ENCODE measurements around the gene CTIF. TPM values are rescaled to one million over a fixed set of nuclear protein-coding genes. Genes with fewer than 3 reads are reported as not detected.

CTIF gene
- total and polyA plus RNA-seq, 2 experiments from 2014 or later: 8.6 to 14.4 TPM

DNA sequence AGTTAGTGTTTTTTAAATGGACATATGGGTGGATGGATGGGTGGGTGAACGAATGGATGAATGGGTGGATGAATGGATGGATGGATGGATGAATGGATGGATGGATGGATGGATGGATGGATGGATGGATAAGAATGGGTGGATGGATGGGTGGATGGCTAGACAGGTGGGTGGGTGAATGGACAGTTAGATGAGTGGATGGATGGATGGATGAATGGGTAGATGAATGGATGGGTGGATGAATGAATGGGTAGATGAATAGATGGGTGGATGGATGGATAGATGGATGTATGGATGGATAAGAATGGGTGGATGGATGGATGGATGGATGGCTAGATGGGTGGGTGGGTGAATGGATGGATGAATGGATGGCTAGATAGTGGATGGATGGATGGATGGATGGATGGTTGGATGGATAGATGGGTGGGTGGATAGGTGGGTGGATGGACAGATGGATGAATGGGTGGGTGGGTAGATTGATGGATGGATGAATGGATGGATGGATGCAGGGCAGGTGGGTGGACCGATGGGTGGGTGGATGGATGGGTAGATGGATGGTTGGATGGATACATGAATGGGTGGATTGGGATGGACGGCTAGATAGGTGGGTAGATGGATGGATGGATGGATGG lies 64.0 kb downstream of the CTIF start:
- Histone ChIP-seq H3K4me1 (ENCODE audit: insufficient read depth) (no peaks in the 10 kb centered on the region), H4K20me1 (replicated peaks; ENCODE audit: insufficient read depth) (peaks cover 7% of the 10 kb centered on the region; the same call in 1 of the 2 replicates), H3K27ac (ENCODE audit: low read depth) (no peak overlapping the region), H2AFZ (no peak overlapping the region), H3K4me3 (no peak overlapping the region), H3K79me2 (replicated peaks; ENCODE audit: insufficient read depth) (peaks cover 6% of the 10 kb centered on the region; the same call in 1 of the 2 replicates), H3K4me2 (no peak overlapping the region), H3K27me3 (ENCODE audit: insufficient read depth) (no peaks in the 10 kb centered on the region), H3F3A (replicated peaks; ENCODE audit: low read depth) (no peaks in the 10 kb centered on the region), H3K9me2 (ENCODE audit: insufficient read depth) (no peaks in the 10 kb centered on the region), H3K36me3 (ENCODE audit: insufficient read depth) (no peaks in the 10 kb centered on the region)
- H3K27ac Mint-ChIP-seq: no peak overlapping the region
- peaks cover 17% of the 10 kb centered on the region for H3K4me1 Mint-ChIP-seq
- ATAC-seq (no peak), DNase-seq (ENCODE audit: low spot score) (no peak)
- no peaks in the 10 kb centered on the region for H3K9me3 Mint-ChIP-seq
- H3K4me3 Mint-ChIP-seq: no peak overlapping the region
- TF ChIP-seq EZH2phosphoT487 (IDR thresholded peaks at IDR 0.05; ENCODE audit: unreplicated experiment) (no peak), POLR2AphosphoS5 (IDR thresholded peaks at IDR 0.05; ENCODE audit: low read depth) (no peak), STAT1 (IDR thresholded peaks at IDR 0.05; ENCODE audit: unreplicated experiment) (no peak), CREB1 (CRISPR knock-in tag; IDR thresholded peaks at IDR 0.05; ENCODE audit: low read depth) (no peak), ZNF331 (CRISPR knock-in tag; IDR thresholded peaks at IDR 0.05; ENCODE audit: low read depth) (no peak), JUNB (IDR thresholded peaks at IDR 0.05; ENCODE audit: unreplicated experiment) (no peak), NANOG (IDR thresholded peaks at IDR 0.05; ENCODE audit: borderline replicate concordance) (no peak), EZH2 (IDR thresholded peaks at IDR 0.05; ENCODE audit: low read depth, unreplicated experiment) (no peak), ZNF114 (CRISPR knock-in tag; IDR thresholded peaks at IDR 0.05) (no peak)
- TF ChIP-seq, protein P1, sequence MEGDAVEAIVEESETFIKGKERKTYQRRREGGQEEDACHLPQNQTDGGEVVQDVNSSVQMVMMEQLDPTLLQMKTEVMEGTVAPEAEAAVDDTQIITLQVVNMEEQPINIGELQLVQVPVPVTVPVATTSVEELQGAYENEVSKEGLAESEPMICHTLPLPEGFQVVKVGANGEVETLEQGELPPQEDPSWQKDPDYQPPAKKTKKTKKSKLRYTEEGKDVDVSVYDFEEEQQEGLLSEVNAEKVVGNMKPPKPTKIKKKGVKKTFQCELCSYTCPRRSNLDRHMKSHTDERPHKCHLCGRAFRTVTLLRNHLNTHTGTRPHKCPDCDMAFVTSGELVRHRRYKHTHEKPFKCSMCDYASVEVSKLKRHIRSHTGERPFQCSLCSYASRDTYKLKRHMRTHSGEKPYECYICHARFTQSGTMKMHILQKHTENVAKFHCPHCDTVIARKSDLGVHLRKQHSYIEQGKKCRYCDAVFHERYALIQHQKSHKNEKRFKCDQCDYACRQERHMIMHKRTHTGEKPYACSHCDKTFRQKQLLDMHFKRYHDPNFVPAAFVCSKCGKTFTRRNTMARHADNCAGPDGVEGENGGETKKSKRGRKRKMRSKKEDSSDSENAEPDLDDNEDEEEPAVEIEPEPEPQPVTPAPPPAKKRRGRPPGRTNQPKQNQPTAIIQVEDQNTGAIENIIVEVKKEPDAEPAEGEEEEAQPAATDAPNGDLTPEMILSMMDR (conservative IDR thresholded peaks at IDR 0.05; ENCODE audit: low read depth in 2 of 2): no peak
- TF ChIP-seq, protein P2, sequence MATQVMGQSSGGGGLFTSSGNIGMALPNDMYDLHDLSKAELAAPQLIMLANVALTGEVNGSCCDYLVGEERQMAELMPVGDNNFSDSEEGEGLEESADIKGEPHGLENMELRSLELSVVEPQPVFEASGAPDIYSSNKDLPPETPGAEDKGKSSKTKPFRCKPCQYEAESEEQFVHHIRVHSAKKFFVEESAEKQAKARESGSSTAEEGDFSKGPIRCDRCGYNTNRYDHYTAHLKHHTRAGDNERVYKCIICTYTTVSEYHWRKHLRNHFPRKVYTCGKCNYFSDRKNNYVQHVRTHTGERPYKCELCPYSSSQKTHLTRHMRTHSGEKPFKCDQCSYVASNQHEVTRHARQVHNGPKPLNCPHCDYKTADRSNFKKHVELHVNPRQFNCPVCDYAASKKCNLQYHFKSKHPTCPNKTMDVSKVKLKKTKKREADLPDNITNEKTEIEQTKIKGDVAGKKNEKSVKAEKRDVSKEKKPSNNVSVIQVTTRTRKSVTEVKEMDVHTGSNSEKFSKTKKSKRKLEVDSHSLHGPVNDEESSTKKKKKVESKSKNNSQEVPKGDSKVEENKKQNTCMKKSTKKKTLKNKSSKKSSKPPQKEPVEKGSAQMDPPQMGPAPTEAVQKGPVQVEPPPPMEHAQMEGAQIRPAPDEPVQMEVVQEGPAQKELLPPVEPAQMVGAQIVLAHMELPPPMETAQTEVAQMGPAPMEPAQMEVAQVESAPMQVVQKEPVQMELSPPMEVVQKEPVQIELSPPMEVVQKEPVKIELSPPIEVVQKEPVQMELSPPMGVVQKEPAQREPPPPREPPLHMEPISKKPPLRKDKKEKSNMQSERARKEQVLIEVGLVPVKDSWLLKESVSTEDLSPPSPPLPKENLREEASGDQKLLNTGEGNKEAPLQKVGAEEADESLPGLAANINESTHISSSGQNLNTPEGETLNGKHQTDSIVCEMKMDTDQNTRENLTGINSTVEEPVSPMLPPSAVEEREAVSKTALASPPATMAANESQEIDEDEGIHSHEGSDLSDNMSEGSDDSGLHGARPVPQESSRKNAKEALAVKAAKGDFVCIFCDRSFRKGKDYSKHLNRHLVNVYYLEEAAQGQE (IDR thresholded peaks at IDR 0.05; ENCODE audit: unreplicated experiment): no peak
- TF ChIP-seq, protein P3, sequence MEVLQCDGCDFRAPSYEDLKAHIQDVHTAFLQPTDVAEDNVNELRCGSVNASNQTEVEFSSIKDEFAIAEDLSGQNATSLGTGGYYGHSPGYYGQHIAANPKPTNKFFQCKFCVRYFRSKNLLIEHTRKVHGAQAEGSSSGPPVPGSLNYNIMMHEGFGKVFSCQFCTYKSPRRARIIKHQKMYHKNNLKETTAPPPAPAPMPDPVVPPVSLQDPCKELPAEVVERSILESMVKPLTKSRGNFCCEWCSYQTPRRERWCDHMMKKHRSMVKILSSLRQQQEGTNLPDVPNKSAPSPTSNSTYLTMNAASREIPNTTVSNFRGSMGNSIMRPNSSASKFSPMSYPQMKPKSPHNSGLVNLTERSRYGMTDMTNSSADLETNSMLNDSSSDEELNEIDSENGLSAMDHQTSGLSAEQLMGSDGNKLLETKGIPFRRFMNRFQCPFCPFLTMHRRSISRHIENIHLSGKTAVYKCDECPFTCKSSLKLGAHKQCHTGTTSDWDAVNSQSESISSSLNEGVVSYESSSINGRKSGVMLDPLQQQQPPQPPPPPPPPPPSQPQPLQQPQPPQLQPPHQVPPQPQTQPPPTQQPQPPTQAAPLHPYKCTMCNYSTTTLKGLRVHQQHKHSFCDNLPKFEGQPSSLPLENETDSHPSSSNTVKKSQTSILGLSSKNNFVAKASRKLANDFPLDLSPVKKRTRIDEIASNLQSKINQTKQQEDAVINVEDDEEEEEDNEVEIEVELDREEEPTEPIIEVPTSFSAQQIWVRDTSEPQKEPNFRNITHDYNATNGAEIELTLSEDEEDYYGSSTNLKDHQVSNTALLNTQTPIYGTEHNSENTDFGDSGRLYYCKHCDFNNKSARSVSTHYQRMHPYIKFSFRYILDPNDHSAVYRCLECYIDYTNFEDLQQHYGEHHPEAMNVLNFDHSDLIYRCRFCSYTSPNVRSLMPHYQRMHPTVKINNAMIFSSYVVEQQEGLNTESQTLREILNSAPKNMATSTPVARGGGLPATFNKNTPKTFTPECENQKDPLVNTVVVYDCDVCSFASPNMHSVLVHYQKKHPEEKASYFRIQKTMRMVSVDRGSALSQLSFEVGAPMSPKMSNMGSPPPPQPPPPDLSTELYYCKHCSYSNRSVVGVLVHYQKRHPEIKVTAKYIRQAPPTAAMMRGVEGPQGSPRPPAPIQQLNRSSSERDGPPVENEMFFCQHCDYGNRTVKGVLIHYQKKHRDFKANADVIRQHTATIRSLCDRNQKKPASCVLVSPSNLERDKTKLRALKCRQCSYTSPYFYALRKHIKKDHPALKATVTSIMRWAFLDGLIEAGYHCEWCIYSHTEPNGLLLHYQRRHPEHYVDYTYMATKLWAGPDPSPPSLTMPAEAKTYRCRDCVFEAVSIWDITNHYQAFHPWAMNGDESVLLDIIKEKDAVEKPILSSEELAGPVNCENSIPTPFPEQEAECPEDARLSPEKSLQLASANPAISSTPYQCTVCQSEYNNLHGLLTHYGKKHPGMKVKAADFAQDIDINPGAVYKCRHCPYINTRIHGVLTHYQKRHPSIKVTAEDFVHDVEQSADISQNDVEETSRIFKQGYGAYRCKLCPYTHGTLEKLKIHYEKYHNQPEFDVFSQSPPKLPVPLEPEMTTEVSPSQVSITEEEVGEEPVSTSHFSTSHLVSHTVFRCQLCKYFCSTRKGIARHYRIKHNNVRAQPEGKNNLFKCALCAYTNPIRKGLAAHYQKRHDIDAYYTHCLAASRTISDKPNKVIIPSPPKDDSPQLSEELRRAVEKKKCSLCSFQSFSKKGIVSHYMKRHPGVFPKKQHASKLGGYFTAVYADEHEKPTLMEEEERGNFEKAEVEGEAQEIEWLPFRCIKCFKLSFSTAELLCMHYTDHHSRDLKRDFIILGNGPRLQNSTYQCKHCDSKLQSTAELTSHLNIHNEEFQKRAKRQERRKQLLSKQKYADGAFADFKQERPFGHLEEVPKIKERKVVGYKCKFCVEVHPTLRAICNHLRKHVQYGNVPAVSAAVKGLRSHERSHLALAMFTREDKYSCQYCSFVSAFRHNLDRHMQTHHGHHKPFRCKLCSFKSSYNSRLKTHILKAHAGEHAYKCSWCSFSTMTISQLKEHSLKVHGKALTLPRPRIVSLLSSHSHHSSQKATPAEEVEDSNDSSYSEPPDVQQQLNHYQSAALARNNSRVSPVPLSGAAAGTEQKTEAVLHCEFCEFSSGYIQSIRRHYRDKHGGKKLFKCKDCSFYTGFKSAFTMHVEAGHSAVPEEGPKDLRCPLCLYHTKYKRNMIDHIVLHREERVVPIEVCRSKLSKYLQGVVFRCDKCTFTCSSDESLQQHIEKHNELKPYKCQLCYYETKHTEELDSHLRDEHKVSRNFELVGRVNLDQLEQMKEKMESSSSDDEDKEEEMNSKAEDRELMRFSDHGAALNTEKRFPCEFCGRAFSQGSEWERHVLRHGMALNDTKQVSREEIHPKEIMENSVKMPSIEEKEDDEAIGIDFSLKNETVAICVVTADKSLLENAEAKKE (CRISPR knock-in tag; IDR thresholded peaks at IDR 0.05): no peak
- TF ChIP-seq, protein P4, sequence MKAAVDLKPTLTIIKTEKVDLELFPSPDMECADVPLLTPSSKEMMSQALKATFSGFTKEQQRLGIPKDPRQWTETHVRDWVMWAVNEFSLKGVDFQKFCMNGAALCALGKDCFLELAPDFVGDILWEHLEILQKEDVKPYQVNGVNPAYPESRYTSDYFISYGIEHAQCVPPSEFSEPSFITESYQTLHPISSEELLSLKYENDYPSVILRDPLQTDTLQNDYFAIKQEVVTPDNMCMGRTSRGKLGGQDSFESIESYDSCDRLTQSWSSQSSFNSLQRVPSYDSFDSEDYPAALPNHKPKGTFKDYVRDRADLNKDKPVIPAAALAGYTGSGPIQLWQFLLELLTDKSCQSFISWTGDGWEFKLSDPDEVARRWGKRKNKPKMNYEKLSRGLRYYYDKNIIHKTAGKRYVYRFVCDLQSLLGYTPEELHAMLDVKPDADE (IDR thresholded peaks at IDR 0.05): no peak
- H3K36me3 Mint-ChIP-seq (ENCODE audit: low read depth): no peaks in the 10 kb centered on the region
- peaks cover 2% of the 10 kb centered on the region for H3K27me3 Mint-ChIP-seq (ENCODE audit: insufficient read depth, low read depth, poor library complexity)
